ENCODE data around the gene LGALS7. TPM values are rescaled to one million over a fixed set of nuclear protein-coding genes. Genes with fewer than 3 reads are reported as not detected.

The LGALS7 gene
- total and polyA plus RNA-seq, 2 of the 13 experiments (the other 11 are each of a cell fraction or from before 2014, with no cell fraction given), result 0.73 TPM; not detected in 1

GRCh38 chr19:38721979-38722773, 51.1 kb downstream of the LGALS7 start (continued):
- TF ChIP-seq AGO2 (optimal IDR thresholded peaks at IDR 0.05; ENCODE audit: low read depth, low read length), result peak; percentile 79
- no peak for TF ChIP-seq BRF2 (CRISPR knock-in tag; IDR thresholded peaks at IDR 0.05)
- TF ChIP-seq ZNF788 (CRISPR knock-in tag; IDR thresholded peaks at IDR 0.05; ENCODE audit: borderline replicate concordance), result peak; percentile 45; the same call in 1 of the 2 replicates
- TF ChIP-seq ZBTB38 (CRISPR knock-in tag; IDR thresholded peaks at IDR 0.05), result no peak
- TF ChIP-seq LBX2 (CRISPR knock-in tag; IDR thresholded peaks at IDR 0.05; ENCODE audit: borderline replicate concordance), result no peak
- 0 out of 2 replicates have a peak, but pooled peaks have one; percentile 49 for TF ChIP-seq ZNF296 (CRISPR knock-in tag; conservative IDR thresholded peaks at IDR 0.05)
- TF ChIP-seq ZKSCAN8 (CRISPR knock-in tag; IDR thresholded peaks at IDR 0.05; ENCODE audit: borderline replicate concordance), result no peak
- TF ChIP-seq ZNF792 (CRISPR knock-in tag; IDR thresholded peaks at IDR 0.05), result 0 out of 2 replicates have a peak, but pooled peaks have one; percentile 54
- peak; percentile 26 for TF ChIP-seq YY1 (IDR thresholded peaks at IDR 0.05; ENCODE audit: insufficient read depth, insufficient replicate concordance, low read depth, low read length)
- TF ChIP-seq ZNF691 (CRISPR knock-in tag; IDR thresholded peaks at IDR 0.05; ENCODE audit: borderline replicate concordance, low read depth), result peak; percentile 82
- no peak for TF ChIP-seq ZNF678 (CRISPR knock-in tag; IDR thresholded peaks at IDR 0.05)
- TF ChIP-seq ZNF335 (CRISPR knock-in tag; IDR thresholded peaks at IDR 0.05), result peak; percentile 58; the same call in 1 of the 2 replicates
- peak; percentile 73; the same call in 1 of the 2 replicates for TF ChIP-seq ERF (CRISPR knock-in tag; IDR thresholded peaks at IDR 0.05)
- no peak for TF ChIP-seq FOXA1 (IDR thresholded peaks at IDR 0.05)
- peak; percentile 93 for TF ChIP-seq FOXA1 (CRISPR knock-in tag; IDR thresholded peaks at IDR 0.05)
- TF ChIP-seq MEIS1 (CRISPR knock-in tag; IDR thresholded peaks at IDR 0.05; ENCODE audit: borderline replicate concordance), result no peak
- TF ChIP-seq GFI1 (CRISPR knock-in tag; IDR thresholded peaks at IDR 0.05; ENCODE audit: borderline replicate concordance), result no peak
- no peak for TF ChIP-seq ZNF615 (CRISPR knock-in tag; IDR thresholded peaks at IDR 0.05; ENCODE audit: borderline replicate concordance)
- no peak for TF ChIP-seq REL (CRISPR knock-in tag; conservative IDR thresholded peaks at IDR 0.05)
- no peak for TF ChIP-seq SATB2 (CRISPR knock-in tag; IDR thresholded peaks at IDR 0.05)
- TF ChIP-seq AHDC1 (CRISPR knock-in tag; IDR thresholded peaks at IDR 0.05; ENCODE audit: borderline replicate concordance), result no peak; the same call in 1 of the 2 replicates
- no peak for TF ChIP-seq KMT2B (CRISPR knock-in tag; IDR thresholded peaks at IDR 0.05)
- no peak for TF ChIP-seq KAT8 (CRISPR knock-in tag; IDR thresholded peaks at IDR 0.05)

Measured in HepG2 (cell line).